GM21717 (cell line): Measurements from ENCODE around the gene GPR132.
"Not testable (repeated sequence)": the region's sequence is repeated elsewhere in the genome, so short reads cannot be mapped to it uniquely, and the experiment has no call there.

Experiments used
- ATAC-seq: cut with Tn5 transposase; IDR thresholded peaks from one replicate; pipeline ENCODE4 v1.9.1; 2021; ENCODE audit warnings: mild to moderate bottlenecking, moderate library complexity; ENCODE audit not compliant: unreplicated experiment

The GPR132 gene

DNA sequence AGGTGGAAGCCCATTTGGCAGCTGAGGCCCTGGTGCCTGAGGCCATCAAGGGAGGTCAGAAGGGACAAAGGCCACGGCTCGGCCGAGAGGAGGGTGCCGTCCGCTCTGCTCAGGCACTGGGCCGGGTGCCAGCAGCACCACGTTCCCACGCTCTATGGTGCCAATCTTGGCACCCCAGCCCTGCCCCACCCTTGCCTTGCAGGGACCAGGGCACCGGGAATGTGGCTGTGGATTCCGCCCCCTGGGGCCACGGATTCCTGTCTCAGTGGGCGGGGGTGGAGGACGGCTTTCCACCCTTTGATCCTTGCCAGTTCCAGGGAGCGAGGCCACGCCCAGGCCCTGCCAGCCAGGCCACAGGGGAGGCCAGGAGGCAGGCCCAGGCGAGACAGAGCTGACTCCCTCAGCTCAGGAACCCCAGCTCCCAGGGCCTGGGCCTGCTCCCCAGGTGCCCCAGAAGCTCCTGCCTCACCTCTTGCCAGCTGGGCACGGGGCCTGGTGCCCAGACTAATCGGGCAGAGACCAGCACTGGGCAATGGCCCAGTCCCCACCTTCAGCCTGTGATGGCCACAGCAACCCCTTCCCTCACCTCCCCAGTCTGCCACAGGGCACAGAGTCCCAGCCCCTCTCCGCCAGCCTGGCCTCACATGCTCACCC lies 26.4 kb upstream of the GPR132 start:
- ATAC-seq = no peak

DNA sequence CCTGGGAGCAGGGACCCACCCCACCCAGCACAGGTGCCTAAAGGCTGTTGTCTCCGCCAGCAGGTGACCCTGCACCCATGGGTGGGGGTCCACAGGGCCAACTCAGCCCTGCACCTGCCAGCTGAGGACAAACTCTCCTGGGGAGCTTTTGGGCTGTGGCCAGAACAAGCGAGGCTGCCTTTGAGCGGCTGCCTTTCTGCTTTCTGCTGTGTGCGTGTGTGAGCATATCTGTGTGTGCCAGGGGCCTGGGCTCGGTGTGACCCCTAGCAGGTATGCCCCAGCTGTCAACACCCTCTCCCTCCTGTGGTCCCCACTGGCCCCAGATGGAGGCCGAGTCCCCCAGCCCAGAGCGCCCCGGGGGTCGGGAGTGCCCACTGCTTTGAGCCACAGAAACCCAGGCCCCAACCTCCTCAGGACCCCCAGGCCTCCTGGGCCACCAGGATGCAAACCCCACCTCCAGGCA lies 25.9 kb upstream of the GPR132 start:
- ATAC-seq = no peak

DNA sequence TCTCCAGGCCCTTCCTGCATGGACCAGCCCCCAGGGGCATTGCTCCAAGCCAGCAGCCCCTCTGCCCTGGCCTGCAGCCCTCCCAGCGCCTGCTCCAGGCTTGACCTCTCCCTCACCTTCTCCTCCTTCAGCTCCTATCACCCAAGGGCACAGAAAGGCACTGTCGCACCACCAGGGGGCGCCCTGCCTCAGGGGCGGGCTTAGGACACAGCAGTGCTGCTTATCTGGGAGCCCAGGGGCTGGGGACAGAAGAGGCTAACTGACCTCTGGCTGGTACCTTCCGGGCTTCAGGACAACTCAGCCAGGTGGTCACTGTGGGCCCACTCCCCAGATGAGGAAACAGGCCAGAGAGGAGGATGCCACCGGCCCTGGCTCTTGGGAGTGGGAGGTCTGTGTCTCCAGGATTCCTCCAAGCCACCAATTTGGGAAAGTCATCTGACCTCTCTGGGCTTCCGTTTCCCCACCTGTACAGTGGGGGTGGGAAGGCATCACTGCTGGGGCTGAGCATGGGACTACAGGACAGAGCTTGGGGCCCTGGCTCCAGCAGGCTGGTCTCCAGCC lies 25.3 kb upstream of the GPR132 start:
- ATAC-seq = no peak

DNA sequence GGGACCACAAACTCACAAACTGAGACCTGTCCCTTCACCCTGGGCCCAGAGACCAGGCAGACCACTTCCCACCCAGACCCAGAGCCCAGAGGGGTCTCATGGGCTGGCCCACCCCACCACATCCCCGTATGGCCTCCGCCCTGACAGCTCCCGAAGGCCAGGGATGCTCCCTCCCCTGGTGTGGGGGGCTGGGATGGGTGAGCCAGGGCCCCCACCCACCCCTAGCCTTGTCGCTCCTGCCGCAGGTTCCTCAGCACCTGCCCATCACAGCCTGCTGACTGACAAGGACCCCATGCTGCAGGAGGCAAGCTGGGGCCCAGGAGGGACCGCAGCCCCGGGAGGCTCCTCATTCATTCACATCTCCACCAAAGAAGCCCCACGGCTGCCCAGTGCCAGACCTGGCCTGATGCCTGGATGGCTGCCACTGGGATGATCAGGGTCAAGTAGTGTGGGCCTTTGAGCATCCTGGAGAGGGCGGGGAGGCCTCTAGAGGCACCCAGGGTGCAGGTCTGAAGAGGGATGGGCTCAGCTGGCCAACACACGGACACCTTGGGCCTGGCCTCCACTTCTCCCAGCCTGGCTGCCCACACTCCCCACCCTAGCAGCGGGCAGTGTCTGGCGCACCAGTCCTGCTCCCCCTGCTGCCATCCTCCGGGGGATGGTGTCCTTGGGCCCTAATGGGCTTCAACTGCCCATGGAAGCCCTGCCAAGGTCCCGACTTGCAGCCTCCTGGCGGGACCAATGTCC lies 24.7 kb upstream of the GPR132 start:
- no peak for ATAC-seq

DNA sequence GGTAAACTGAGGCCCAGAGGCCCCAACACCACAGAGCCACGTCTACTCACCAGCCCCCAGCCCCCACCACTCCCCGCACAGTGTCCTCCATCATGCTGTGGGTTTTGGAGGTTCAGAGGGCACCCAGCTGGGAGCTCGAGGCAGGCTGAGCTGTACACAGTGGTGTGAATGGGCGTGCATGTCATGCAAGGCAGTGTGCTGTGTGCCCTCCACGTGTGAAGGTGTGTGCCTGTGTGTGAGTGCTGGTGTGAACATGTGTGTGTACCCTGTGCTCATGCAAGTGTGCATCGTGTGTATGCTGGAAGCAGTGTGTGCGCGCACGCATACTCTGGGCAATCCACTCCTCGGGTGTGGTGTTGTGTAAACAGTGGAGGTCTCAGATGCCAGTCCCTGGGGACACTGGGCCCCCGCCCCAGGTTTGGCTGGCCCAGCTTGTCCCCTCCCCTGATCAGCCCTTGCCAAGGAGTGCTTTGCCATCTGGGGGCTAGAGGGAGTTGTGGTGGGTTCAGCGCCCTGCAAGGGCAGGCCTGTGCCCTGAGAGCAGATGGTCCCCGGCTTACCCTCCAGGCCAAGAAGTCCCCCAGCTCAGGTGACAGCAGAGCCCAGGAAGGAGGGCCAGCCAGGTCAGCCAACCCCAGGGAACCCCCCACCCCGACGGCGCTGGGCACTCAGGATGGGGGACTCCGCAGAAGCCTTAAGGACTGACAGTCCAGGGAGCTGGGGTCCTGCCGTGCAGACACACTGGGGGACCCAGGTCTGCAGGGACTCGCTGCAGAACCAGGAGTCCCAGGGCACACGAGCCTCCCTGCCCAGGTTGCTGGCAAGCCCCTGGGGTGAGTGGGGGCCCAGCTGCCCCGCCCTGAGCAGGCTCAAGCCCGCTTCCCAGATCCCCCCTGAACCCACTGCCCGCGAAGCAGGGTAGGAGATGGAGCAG lies 23.8 kb upstream of the GPR132 start:
- ATAC-seq = no peak

DNA sequence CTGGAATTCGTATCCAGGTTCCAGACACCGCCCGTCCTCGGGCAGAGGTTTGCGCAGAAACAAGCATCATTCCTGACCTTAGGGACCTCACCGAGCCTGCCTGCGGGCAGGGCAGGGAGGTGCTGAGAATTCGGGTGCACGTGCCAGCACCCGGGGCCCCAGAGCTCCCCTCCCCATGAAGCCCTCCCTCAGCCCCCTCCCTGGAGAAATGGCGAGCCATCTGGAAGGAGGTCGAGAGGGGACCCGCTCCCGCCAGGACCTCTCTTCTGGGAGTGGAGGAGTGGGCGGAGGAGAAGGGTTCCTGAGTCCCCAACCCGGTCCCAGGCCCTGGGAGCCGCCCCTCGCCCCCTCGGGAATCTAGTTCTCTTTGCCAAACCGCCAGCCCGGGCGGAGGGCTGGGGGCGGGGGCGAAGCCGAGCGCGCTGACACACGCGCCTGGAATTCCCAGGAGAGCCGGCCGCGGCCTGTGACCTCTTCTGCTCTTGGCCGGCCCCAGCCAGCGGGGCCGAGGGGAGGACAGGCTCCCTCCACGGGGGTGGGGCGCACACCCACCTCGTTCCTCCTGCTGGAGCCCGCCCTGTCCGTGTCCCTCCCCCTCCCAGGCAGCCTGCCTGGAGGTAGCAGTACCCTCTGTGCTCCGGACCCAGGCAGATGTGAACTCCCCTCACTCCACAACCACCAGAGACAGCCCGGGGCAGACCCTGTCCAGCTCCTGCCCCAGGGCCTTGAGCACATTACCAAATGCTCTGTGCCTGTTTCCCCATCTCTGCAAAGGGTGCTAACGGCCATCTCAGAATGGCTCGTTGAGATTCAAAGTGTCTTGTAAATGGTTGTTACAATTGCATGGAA lies 23.0 kb upstream of the GPR132 start:
- no peak for ATAC-seq

DNA sequence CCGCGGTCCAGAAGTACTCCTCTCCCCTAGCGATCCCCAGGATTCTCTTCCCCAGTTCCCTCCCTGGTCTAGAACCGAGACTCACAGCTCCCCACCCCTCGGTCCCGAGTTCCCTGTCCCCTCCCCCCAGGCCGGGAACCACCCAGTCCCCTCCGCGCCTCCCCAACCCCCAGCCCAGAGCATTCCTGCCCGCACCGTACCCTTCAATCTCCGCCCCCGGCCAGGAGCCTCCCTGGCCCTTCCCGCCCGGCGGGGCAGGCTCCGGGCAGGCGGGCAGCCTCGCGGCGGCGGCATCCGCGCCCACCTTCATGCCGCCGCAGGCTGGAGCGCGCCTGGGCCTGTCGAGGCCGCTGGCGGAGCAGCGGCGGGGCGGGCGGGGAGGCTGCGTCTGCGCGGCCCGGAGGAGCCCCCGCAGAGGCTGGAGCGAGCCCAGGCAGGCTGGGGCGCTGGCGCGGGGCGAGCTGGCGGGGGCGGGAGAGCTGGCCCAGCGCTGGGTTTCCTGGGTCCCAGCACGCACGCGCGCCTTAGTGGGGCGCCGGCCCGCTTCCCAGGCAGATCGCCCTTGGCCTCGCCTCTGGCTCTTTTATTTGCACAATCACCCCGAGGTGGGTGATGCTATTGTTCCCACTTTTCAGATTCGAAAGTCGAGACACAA lies 22.2 kb upstream of the GPR132 start:
- no peak for ATAC-seq

DNA sequence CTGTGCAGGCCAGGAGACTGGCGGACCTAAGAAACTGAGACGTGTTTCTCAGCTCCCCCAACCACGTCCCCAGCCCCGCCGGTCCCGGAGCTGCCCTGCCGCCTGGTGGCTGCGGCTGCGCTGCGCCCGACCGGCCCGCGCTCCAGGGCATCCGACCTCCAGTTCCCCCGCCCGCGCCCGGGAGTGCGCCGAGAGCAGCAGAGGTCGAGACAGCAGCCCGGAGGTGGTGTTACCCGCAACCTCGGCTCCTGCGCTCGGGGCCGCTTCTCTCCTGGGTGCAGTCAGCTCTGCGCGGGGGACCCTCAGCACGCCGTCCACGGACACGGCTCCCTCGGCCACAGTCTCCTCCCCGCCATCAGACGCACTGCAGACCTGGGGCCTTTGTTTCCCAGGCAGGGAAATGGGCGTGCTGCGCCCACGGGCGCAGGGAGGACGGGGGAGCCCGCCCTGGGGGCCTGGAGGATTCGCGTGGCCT lies 21.6 kb upstream of the GPR132 start:
- ATAC-seq = peak; percentile 45

DNA sequence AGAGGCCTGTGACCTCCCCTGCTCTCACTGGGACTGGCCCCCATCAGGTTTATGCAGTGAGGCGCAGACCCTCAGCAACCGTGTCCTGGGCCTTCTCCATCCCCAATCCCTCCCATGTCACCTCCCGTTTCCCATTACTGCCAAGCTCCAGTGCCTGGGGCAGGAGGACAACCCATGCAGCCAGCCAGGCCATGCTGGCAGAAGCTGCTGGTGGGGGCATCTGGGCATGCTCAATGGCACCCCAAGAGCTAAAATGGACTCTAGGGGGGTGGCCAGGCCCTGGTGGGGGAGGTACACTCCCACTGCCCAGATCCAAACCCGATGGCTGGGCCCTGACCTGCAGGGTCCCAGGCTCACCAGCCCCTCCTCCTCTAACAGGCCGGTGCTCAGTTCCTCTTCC lies 20.5 kb upstream of the GPR132 start:
- ATAC-seq = no peak

DNA sequence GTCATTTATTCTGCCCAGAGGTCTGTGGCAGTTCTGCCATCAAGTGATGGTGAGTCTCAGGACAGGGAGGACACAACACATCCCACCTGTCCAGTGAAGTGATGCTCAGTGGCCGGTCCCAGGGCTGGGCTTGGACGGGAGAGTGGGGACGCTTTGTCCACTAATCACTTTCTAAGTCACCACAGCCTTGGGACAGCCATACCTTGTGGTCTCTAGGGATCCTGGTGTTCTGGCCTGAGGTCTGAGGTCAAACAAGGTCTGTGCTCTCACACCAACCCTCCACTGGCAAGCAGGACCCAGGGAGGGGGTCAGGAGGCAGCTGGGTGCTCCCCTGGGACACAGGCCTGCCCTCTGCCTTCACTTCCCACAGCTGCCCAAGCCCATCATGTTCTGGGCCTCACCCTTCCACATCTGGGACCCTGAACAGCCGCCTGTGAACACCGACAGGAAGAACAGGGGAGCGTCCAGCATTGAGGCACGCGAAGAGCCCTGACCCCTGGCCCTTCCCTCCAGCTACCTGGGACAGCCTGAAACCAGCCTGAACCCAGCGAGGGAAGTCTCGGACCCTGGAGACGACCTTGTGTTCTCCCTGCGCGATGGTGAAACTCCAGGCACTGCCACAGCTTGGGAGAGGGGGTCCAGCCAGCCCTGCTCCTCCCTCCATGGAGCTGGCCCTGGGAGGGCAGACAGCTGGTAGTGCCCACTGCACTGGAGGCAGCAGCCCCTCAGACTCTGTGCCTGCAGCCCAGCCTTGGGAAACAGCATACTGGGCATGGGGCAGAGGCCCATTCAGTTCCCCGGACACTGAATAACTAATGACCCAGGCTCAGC lies 19.7 kb upstream of the GPR132 start:
- no peak for ATAC-seq

DNA sequence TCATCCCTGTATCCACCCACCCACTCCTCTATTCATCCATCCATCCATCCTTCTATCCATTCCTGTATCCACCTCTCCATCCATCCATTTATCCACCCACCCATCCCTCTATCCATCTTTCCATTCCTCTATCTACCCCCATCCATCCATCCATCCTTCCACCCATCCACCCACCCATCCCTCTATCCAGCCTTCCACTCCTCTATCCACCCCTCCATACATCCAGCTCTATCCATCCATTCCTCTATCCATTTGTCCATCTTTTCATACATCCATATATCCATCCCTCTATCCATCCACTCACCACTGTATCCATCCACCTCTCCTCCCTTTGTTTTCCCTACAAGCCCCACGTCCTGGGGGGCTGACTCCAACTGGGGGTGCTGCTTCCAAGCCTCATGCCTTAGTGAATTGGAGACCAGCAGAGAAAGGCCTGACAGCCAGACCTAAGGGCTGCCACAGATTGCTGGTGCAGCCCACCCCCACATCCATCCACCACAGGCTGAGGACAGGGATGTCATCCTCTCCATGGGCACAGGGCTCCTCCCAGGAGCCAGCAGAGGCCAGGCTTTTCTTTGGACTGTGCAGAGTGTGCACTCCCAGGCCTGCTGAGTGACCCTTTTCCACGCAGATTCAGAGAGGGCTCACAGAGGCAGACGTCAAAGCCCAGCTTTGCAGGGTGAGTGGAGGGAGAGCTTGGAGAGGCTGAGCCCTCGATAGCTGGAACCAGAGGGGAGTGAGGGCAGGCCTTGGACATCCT lies 18.9 kb upstream of the GPR132 start:
- no peak for ATAC-seq

DNA sequence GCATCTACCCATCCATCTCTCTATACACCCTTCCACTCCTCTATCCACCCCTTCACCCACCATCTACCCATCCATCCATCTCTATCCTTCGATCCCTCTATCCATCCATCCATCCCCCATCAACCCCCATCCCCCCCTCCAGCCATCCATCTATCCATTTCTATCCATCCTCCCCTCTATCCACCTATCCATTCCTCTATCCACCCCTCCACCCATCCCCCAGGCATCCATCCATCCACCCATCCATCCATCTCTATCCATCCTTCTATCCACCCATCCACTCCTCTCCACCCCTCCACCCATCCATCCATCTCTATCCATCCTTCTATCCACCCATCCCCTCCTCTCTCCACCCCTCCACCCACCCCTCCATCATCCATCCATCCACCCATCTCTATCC lies 17.5 kb upstream of the GPR132 start:
- ATAC-seq = no peak

DNA sequence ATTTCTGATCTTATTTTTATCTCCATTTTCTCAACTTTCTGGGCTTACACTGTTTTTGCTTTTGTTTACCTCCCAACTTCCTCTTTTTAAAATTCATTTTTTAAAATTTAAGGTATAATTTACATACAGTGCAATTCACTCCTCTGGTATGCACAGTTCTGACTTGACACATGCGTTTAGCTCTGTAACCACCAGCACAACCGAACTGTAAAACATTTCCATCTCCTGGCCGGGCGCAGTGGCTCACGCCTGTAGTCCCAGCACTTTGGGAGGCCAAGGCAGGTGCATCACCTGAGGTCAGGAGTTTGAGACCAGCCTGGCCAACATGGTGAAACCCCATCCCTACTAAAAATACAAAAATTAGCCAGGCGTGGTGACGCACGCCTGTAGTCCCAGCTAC lies 16.2 kb upstream of the GPR132 start:
- ATAC-seq = not testable (repeated sequence)

DNA sequence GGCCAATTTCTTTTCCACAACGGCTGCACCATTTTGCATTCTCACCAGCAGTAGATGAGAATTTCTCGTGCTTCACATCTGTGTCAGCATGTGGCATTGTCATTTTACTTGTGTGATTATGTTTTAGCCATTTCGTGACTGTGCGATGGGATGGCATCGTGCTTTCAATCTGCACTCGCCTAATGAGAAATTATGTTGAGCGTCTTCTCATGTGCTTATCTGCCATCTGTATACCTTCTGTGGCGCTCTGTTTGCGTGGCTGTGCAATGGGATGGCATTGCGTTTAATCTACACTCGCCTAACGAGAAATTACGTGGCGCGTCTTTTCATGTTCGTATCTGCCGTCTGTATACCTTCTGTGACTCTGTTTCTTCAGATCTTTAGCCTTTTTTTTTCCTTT lies 14.9 kb upstream of the GPR132 start:
- no peak for ATAC-seq

DNA sequence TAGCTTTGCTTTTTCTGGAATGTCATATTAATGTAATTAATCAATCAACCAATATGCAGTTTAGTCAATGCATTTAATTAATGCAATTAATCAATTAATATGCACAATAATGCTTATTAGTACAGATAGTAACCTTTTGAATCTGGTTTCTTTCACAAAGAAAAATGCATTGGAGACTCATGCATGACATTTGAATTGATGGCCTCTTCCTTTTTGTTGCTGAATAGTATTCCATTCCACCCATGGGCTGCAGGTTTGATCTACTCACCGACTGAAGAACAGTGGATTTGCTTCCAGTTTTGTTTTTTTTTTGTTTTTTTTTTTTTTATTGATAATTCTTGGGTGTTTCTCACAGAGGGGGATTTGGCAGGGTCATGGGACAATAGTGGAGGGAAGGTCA lies 13.1 kb upstream of the GPR132 start:
- no peak for ATAC-seq

DNA sequence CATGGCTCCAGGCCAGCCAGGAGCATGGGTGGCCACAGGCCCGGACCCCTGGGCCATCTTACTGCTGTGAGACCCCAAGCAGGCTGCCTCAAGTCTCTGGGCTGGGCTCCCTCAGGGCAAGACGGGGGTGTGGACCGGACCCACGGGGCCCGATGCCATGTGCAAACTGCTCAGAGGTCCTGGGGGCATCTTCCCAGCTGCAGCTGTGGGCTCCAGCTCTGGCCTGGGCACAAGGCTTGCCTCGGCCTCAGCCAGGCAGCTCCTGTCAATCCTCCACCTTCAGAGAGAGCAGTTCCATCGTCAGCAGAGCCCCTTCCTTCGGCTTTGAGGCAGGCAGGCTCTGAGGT lies 12.4 kb upstream of the GPR132 start:
- no peak for ATAC-seq

DNA sequence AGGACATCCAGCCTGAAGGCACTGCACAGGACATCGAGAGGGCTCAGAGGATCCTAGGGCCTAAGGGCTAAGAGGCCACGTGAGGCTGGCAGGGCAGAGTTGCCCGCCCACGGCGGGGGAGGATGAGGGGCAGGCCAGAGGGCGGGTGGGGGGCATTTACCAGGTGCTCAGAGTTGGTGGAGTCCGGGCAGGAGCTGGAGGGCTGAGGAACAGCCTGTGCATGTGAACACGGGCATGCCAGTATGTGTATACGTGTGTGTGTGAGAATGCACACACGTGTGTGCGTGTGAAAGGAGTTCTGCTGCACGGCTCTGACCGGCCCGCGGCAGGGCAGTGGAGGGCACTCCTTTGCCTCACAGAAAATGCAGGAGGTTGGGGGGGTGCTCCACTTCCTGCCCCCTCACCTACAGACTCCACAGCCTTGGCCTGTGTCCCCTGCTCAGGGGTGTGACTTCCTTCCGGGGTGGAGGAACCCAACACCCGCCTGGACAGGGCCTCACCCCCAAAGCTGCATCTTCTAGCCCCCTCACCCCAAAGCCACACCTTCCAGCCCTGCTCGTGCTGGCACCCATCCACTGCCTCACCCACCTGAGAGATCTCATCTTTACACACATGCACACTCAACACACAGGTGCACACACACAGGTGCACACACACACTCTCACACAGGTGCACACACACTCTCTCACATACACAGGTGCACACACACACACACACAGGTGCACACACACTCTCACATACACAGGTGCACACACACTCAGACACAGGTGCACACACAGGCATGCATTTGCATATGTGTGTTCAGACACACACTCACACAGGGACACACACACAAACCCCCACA lies 11.8 kb upstream of the GPR132 start:
- no peak for ATAC-seq
